GM19372 (cell line): Measurements from ENCODE around the gene CPT1C.

Source experiments
- ATAC-seq: cut with Tn5 transposase; IDR thresholded peaks from one replicate; pipeline ENCODE4 v1.9.1; 2021; ENCODE audit warnings: mild to moderate bottlenecking, low read depth, moderate library complexity; ENCODE audit not compliant: unreplicated experiment

Gene CPT1C

DNA sequence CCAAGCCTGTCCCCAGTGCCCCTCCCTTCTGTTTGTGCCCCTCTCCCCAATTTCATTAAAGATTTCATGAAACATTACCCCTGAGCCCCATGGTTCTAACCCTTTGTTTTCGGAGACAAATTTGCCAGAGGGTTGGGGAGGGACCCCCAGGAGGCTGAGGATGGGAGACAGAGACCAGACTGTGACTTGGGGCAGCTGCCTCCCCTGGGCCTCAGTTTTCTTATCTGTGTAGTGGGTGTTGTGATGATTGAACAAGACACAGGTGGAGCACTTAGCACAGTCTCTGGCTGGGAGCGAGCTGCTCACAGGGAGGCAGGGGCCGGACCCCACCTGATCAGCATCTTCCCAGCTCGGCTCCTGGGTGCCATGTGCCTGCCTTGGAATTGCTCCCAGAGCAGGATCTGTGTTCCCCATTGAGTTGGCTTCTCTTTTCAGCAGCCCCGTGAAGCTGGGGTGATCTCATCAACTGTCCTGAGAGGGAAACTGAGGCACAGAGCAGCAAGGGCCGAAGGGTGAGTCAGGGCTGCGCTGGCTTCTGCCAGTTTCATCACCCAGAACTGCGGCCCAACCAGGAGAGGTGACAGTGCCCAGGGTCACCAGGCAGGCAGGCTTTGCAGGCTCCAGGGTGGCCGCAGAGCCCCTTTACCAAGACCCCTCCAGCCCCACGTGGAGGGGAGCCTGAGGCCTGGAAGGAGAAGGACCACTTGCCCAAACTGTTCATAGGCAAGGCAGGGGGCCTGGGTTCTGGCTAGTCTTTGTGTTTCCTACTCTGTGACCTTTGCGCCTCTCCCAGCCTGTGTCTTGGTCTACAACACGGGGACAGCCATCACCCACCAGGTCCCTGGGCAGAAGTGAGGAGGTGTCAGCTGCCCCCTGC lies 32.1 kb upstream of the CPT1C start:
- no peak for ATAC-seq

GRCh38 chr19:49660338-49660961 lies 30.5 kb upstream of the CPT1C start:
- no peak for ATAC-seq

DNA sequence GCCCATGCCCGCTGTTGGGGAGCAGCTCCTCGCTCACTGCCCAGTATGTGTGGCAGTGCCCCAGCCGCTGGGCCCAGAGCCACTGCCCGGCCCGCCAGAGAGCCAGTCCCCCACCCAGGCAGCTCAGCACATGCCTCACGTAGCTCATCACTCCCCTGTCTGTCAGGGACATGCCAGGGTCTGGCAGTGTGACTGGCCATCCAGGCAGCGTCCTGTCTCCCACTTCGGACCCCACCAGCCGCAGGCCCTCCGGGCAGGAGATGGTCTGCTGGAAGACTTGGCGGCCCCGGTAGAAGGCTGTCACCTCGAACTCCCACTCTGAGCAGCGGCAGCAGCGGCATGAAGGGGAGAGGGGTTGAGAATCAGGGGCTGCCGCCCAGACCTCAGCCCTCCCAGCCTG lies 28.9 kb upstream of the CPT1C start:
- ATAC-seq: no peak

GRCh38 chr19:49663224-49663623 lies 27.7 kb upstream of the CPT1C start:
- ATAC-seq: no peak

- no peak for ATAC-seq
Measured at GRCh38 chr19:49664171-49665035, 26.5 kb upstream of the CPT1C start.

- no peak for ATAC-seq
Measured at GRCh38 chr19:49665036-49665350, 25.9 kb upstream of the CPT1C start.

GRCh38 chr19:49665351-49666119 lies 25.4 kb upstream of the CPT1C start, which contains the start of the genes BCL2L12 and IRF3:
Gene BCL2L12, plus strand, starts transcription at chr19:49665933. Its CDS starts 760 bp downstream, at chr19:49666693.
Gene IRF3, minus strand, starts transcription at chr19:49665857. Its CDS starts 1,019 bp downstream, at chr19:49664838.
- peak; percentile 84 for ATAC-seq

DNA sequence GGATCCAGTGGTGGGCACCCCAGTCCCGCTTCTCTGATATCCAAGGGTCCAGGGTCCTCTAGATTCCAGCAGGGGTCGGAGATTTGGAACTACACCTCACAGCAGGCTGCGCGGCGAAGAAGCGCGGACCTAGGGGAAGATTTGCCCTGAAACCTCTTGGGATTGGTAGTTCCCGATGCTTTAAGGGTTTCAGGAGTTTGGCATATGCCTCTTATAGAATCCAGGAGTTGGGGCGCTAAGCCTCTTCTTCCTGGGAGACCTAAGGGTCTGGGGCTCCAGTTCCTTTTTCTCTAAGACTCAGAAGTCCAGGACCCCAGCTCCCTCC lies 24.8 kb upstream of the CPT1C start:
- ATAC-seq: no peak

- no peak for ATAC-seq
Measured at GRCh38 chr19:49667473-49667872, 23.4 kb upstream of the CPT1C start.

- no peak for ATAC-seq
Measured at GRCh38 chr19:49669516-49669915, 21.4 kb upstream of the CPT1C start.

DNA sequence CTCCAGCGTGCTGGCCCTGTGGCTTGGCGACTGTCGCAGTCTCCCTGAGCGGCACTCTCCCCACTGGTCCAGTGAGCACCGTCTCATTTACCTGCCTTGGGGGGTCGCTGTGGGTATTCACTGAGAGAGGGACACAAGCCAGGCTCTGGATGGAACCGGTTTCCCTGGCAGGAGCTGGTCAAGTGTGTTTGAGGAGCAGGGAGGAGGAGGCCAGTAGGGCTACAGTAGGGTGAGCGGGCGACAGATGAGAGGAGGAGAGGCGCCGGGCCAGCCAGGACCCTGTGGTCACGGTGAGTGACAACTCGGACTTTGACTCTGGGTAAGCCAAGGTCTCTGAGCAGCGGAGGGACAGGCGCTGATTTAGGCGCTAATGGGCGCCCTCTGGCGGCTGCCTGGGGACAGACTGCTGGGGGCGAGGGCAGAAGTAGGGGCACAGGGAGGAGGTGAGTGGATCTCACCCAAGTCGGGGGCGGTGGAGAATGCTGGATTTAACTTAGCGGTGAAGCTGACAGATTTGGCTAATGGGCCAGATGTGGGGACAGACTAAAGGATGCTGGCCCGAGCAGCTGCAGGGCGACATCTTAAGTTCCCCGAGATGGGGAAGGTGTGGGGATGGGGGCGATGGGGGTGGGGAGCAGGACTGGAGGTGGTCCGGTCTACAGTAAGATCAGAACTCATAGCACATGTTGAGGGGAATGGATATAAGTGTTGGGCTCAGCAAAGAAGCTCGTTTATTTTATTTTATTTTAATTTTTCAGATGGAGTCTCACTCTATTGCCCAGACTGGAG lies 18.6 kb upstream of the CPT1C start:
- no peak for ATAC-seq

GRCh38 chr19:49676136-49676783 lies 14.7 kb upstream of the CPT1C start:
- no peak for ATAC-seq

- peak; percentile 75 for ATAC-seq
Measured at GRCh38 chr19:49676784-49677230, 14.1 kb upstream of the CPT1C start.

GRCh38 chr19:49677231-49677900 lies 13.6 kb upstream of the CPT1C start, which contains the start of gene PRMT1:
Gene PRMT1, plus strand, starts transcription at chr19:49677271. Its CDS starts 10 bp downstream, at chr19:49677281.
- ATAC-seq: no peak

GRCh38 chr19:49677901-49678674 lies 12.8 kb upstream of the CPT1C start:
- ATAC-seq: no peak

DNA sequence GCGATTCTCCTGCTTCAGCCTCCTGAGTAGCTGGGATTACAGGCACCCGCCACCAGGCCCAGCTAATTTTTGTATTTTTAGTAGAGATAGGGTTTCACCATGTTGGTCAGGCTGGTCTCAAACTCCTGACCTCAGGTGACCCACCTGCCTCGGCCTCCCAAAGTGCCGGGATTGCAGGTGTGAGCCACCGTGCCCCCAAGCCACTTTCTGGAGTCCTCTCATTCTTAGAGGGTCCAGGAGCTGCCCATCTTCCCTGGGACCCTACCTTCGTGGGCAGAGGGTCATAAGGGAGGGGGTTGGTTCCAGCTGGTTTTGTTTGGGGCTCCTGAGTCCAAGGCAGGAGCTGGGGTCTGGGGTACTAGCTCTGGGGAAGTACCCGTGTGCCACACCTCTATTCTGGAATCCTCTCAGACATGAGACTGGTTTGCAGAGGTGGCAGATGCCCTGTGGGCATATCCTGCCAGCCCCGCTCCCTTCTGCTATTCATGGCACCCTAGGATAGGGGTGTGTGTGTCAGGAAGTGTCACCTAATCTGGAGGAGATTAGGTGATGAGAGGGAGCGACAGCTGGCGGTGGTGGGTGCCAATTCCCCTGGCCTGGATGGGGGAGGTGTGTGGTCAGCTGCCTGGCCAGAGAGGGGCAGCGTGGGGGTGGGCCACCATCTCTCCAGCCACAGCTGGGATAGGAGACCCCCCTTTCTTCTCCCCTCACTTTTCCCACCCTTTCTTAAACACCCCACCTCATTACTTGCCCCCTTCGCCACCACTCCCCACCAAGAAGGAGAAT lies 11.7 kb upstream of the CPT1C start:
- ATAC-seq: no peak
